Measurements from ENCODE around the gene ATP8B3. TPM values are rescaled to one million over a fixed set of nuclear protein-coding genes. Genes with fewer than 3 reads are reported as not detected.

ATP8B3 gene
- total RNA-seq, 2 donors from 2014 or later: 0.52 TPM; not detected in 1

- intact Hi-C loops (cut with DNase I): no loop called here
- TF ChIP-seq POLR2A (IDR thresholded peaks at IDR 0.05): no peak
- no peaks in the 10 kb centered on the region for H3K9me3 ChIP-seq
- DNase-seq: no peak
- ATAC-seq: no peak
- H3K36me3 ChIP-seq (replicated peaks in 1 of 2; ENCODE audit: insufficient read depth in 1 of 2, low read depth in 2 of 2): peaks cover 20 to 51% of the 10 kb centered on the region in 2 donors
- H3K27ac ChIP-seq: no peak overlapping the region
- H3K4me1 ChIP-seq: no peaks in the 10 kb centered on the region
- H3K27me3 ChIP-seq: no peaks in the 10 kb centered on the region
- H3K4me3 ChIP-seq: no peak overlapping the region
- 89 to 92% methylated on average over 9 to 27 of the region's 43 CpGs for WGBS, 2 donors
These were observed 7.5 kb upstream of the ATP8B3 start for GRCh38 chr19:1819341-1820255.

DNA sequence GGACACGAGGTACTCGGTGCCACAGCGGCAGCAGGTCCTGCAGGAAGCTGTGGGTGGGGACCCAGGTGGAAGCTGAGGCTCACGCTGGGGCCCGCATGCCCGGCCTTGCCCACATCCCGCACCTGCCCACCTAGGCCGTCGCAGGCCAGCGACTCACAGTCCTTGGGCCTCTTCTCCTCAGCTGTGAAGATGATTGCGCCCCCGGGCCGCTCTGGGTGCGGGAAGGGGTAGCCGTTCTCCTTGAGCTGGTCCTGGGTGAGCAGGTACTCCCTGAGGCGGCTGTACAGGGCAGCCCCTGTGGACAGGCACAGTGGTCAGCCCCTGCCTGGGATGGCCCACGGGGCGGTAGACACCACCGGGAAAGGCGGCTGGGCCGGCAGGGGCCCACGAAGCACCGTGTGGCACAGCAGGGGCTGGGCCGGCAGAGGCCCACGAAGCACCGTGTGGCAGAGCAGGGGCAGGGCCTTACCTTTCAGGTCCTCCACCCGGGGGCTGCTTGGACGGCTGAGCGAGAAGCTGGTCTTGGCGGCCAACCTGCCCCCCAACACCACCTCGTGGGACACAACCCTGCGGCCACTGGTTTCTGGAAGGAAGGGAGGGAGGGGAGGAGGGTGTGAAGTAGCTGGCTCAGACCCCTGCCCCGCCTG, 6.6 kb upstream of the ATP8B3 start:
- Histone ChIP-seq H3K9me3 (no peaks in the 10 kb centered on the region), H3K27me3 (no peaks in the 10 kb centered on the region), H3K27ac (no peak overlapping the region), H3K4me1 (no peaks in the 10 kb centered on the region), H3K4me3 (no peak overlapping the region), H3K36me3 (replicated peaks in 1 of 2; ENCODE audit: insufficient read depth in 1 of 2, low read depth in 2 of 2) (peaks cover 20 to 49% of the 10 kb centered on the region in 2 donors)
- intact Hi-C loops (cut with DNase I): no loop called here
- no peak for DNase-seq
- ATAC-seq: no peak
- 89 to 94% methylated on average over 12 to 29 of the region's 33 CpGs for WGBS, 2 donors
- TF ChIP-seq POLR2A (IDR thresholded peaks at IDR 0.05): no peak
- TF ChIP-seq, protein P1, sequence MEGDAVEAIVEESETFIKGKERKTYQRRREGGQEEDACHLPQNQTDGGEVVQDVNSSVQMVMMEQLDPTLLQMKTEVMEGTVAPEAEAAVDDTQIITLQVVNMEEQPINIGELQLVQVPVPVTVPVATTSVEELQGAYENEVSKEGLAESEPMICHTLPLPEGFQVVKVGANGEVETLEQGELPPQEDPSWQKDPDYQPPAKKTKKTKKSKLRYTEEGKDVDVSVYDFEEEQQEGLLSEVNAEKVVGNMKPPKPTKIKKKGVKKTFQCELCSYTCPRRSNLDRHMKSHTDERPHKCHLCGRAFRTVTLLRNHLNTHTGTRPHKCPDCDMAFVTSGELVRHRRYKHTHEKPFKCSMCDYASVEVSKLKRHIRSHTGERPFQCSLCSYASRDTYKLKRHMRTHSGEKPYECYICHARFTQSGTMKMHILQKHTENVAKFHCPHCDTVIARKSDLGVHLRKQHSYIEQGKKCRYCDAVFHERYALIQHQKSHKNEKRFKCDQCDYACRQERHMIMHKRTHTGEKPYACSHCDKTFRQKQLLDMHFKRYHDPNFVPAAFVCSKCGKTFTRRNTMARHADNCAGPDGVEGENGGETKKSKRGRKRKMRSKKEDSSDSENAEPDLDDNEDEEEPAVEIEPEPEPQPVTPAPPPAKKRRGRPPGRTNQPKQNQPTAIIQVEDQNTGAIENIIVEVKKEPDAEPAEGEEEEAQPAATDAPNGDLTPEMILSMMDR (IDR thresholded peaks at IDR 0.05): no peak

DNA sequence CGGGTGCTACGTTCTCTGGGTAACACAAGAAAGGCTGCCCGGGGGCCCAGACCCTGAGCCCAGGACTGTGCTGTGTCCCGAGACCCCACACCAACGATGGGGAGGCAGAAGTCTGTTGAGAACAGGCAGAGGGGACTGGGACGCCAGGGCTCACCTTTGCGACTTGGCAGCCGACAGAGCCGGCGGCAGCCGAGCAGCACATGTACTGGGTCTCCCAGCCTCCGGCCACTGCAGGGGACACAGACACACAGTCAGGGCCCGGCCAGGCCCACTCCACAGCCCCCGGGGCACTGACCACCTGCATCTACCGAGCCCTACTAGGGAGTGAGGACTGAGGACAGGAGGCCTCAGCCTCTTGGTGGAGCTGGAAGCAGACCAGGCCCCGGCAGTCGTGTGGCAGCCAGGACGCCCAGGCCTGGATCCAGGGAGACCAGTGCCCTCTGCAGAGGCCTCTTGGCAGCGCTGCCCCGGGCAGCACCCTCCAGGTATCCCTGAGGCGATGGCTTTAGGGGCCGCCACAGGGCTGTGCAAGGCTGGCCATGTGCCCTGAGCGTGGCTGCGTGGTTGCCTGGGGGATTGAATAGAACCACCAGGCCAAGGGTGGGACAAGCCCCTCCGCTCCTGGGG, 5.6 kb upstream of the ATP8B3 start:
- H3K9me3 ChIP-seq: no peaks in the 10 kb centered on the region
- DNase-seq (no peak), ATAC-seq (no peak)
- H3K27ac ChIP-seq: no peak overlapping the region
- TF ChIP-seq POLR2A (IDR thresholded peaks at IDR 0.05): no peak
- TF ChIP-seq, protein P1 (IDR thresholded peaks at IDR 0.05): no peak
- peaks cover 9% of the 10 kb centered on the region for H3K4me1 ChIP-seq
- no peak overlapping the region for H3K4me3 ChIP-seq
- H3K36me3 ChIP-seq (replicated peaks in 1 of 2; ENCODE audit: insufficient read depth in 1 of 2, low read depth in 2 of 2): peaks cover 20 to 49% of the 10 kb centered on the region in 2 donors
- no peaks in the 10 kb centered on the region for H3K27me3 ChIP-seq
- intact Hi-C loops (cut with DNase I): no loop called here
- 90 to 93% methylated on average over 2 to 25 of the region's 25 CpGs for WGBS, 2 donors

GRCh38 chr19:1816530-1817298, 4.6 kb upstream of the ATP8B3 start:
- no peak for DNase-seq
- Histone ChIP-seq H3K4me1 (peaks cover 17% of the 10 kb centered on the region), H3K9me3 (no peaks in the 10 kb centered on the region), H3K27ac (no peak overlapping the region), H3K4me3 (no peak overlapping the region), H3K36me3 (replicated peaks in 1 of 2; ENCODE audit: insufficient read depth in 1 of 2, low read depth in 2 of 2) (peaks cover 20 to 44% of the 10 kb centered on the region in 2 donors), H3K27me3 (no peaks in the 10 kb centered on the region)
- TF ChIP-seq, protein P1 (IDR thresholded peaks at IDR 0.05): no peak
- TF ChIP-seq POLR2A (IDR thresholded peaks at IDR 0.05): no peak
- WGBS, 2 donors: 93 to 95% methylated on average over 27 to 30 of the region's 36 CpGs
- ATAC-seq: no peak
- intact Hi-C loops (cut with DNase I): no loop called here
